PC-9 (cell line): ENCODE data around the gene ASCC1.

Source experiments
- EZH2 ChIP-seq: fragments of 200-600 bp; sonication (generic); IDR thresholded peaks from 2 replicates; pipeline ENCODE4 v1.8.0; 2017; ENCODE audit warnings: antibody characterized with exemption, low read depth
- TF ChIP-seq, protein P1 (sequence below): fragments of 200-600 bp; sonication (generic); conservative IDR thresholded peaks from 2 replicates; pipeline ENCODE4 v1.6.1; 2017; ENCODE audit warnings: mixed run types, antibody characterized with exemption, mild to moderate bottlenecking, moderate library complexity

DNA sequence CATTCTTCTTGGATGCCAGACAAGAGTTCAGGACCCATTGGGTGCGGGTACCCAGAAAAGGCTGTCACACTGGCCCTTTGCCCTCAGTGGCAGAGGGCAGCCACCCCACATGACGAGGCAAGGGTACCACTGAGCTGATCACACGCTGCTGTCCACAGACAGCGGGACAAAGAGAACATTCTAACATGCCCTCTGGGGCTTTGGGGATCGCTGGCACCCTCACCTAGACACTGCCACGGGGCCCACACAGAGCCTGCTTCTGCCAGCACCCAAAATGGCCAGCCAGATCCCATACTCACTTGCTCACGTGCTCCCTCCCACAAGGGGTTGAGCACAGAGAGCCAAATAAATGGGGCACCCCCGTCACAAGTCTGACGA lies 111.0 kb downstream of the ASCC1 start:
- TF ChIP-seq, protein P1, sequence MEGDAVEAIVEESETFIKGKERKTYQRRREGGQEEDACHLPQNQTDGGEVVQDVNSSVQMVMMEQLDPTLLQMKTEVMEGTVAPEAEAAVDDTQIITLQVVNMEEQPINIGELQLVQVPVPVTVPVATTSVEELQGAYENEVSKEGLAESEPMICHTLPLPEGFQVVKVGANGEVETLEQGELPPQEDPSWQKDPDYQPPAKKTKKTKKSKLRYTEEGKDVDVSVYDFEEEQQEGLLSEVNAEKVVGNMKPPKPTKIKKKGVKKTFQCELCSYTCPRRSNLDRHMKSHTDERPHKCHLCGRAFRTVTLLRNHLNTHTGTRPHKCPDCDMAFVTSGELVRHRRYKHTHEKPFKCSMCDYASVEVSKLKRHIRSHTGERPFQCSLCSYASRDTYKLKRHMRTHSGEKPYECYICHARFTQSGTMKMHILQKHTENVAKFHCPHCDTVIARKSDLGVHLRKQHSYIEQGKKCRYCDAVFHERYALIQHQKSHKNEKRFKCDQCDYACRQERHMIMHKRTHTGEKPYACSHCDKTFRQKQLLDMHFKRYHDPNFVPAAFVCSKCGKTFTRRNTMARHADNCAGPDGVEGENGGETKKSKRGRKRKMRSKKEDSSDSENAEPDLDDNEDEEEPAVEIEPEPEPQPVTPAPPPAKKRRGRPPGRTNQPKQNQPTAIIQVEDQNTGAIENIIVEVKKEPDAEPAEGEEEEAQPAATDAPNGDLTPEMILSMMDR: no peak
- no peak for TF ChIP-seq EZH2
